ENCODE results near the gene SIAH2. TPM values are rescaled to one million over a fixed set of nuclear protein-coding genes. Genes with fewer than 3 reads are reported as not detected.

SIAH2 gene
- total and polyA plus RNA-seq, 5 experiments from 2014 or later: 10.9 to 20.5 (median 18.4) TPM

DNA sequence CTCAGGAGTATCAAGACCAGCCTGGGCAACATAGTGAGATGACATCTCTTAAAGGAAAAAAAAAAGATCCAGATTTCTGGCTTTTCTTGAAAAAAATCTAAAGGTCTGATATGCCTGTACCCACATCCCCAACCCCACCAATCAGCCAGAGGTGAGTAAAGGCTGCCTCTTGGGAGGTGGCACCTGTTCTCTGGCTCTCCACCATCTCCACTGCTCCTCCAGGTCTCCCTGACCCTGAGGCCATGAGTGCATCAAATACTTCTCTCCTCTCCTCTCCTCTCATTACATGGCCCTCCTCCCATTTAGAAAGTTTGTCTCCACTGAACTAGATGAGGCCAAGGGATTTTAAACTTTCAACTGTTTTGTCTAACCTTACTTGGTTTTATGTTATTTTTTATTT lies 5.2 kb downstream of the SIAH2 start:
- Mint-ChIP-seq H3K9me3 (no peaks in the 10 kb centered on the region), H3K4me1 (peaks cover 25 to 80% (median 65%) of the 10 kb centered on the region in 4 donors), H3K27me3 (no peaks in the 10 kb centered on the region), H3K27ac (peak overlapping the region in 7 of 10 donors; percentile 22 to 71 (median 53)), H3K36me3 (peaks cover 0 to 18% (median 13%) of the 10 kb centered on the region in 3 donors), H3K4me3 (peak overlapping the region in 3 of 10 donors; percentile 22 to 44 (median 38))
- no peak for ATAC-seq
- POLR2A ChIA-PET: no interaction called here
- no peak for DNase-seq

DNA sequence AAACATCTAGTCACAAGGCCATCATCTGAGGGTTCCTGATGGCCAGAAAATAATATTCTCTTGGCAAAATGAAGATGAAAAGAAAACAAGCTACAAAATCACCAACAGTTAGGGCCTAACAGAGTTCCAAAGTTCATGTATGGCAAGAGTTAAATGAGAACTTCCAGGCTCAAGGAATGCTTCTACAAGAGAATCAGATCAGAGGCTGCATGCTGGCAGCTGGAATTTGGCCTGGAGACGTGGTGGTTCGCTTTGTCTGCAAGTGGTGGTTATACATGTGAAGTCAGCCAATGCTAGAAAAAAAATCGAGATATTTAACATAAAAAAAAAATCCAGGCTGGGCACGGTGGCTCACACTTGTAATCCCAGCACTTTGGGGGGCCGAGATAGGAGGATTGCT lies 5.6 kb downstream of the SIAH2 start:
- Mint-ChIP-seq H3K4me1 (peaks cover 28 to 83% (median 69%) of the 10 kb centered on the region in 4 donors), H3K4me3 (no peak overlapping the region), H3K27me3 (no peaks in the 10 kb centered on the region), H3K36me3 (peaks cover 0 to 20% (median 13%) of the 10 kb centered on the region in 3 donors), H3K9me3 (no peaks in the 10 kb centered on the region), H3K27ac (peak overlapping the region in 3 of 10 donors; percentile 5 to 44 (median 21))
- no peak for DNase-seq
- no peak for ATAC-seq
- POLR2A ChIA-PET: no interaction called here

DNA sequence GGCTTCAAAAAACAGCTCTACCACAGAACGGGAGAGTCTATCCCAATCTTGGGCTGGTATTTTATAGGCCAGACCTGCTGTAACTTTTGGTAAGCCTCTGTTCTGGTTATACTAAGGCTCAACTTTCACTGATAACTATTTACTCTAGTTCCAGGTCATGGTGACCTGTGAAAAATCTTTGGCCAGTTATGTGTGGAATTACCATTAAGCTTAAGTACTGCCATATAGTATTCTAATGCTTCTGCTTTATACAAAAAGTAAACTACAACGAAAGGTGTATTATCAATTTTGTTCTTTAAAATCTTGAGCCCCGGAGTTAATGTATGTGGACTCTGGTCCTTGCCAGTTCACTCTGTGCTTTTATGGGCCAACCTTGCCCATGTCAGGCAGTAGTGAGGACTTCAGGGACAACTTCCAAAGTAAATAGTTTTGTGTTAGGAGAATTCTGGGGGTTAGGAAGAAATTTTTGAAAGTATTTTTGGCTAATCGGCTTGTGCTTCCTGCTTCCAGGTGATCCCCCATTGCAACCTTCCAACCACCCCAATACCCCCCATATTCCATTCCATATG lies 6.4 kb downstream of the SIAH2 start:
- Mint-ChIP-seq H3K4me1 (peaks cover 28 to 88% (median 76%) of the 10 kb centered on the region in 4 donors), H3K9me3 (no peaks in the 10 kb centered on the region), H3K27me3 (no peaks in the 10 kb centered on the region), H3K36me3 (peaks cover 0 to 20% (median 13%) of the 10 kb centered on the region in 3 donors), H3K27ac (peak overlapping the region in 2 of 10 donors; percentile 8 to 14), H3K4me3 (no peak overlapping the region)
- no peak for DNase-seq
- POLR2A ChIA-PET: no interaction called here
- ATAC-seq: no peak

- ATAC-seq (no peak), DNase-seq (no peak)
- H3K27ac Mint-ChIP-seq: peak overlapping the region in 1 of 10 donors; percentile 8
- POLR2A ChIA-PET: interaction anchor here (0.6 kb wide), 1 partner anchor 52 kb away, joined by 3 read pairs; the partner anchor contains the start of gene ERICH6
- no peaks in the 10 kb centered on the region for H3K27me3 Mint-ChIP-seq
- no peaks in the 10 kb centered on the region for H3K9me3 Mint-ChIP-seq
- peaks cover 0 to 20% (median 13%) of the 10 kb centered on the region in 3 donors for H3K36me3 Mint-ChIP-seq
- peaks cover 25 to 88% (median 76%) of the 10 kb centered on the region in 4 donors for H3K4me1 Mint-ChIP-seq
- no peak overlapping the region for H3K4me3 Mint-ChIP-seq
Observed at GRCh38 chr3:150755902-150756301, 7.1 kb downstream of the SIAH2 start.

GRCh38 chr3:150754896-150755295 lies 8.1 kb downstream of the SIAH2 start:
- H3K4me3 Mint-ChIP-seq: no peak overlapping the region
- no peaks in the 10 kb centered on the region for H3K27me3 Mint-ChIP-seq
- H3K36me3 Mint-ChIP-seq: peaks cover 0 to 27% (median 13%) of the 10 kb centered on the region in 3 donors
- H3K9me3 Mint-ChIP-seq: no peaks in the 10 kb centered on the region
- peaks cover 18 to 87% (median 75%) of the 10 kb centered on the region in 4 donors for H3K4me1 Mint-ChIP-seq
- POLR2A ChIA-PET: interaction anchor here (0.6 kb wide), 1 partner anchor 274 kb away, joined by 3 read pairs; no protein-coding TSS in a partner anchor
- H3K27ac Mint-ChIP-seq: peak overlapping the region in 3 of 10 donors; percentile 33 to 43 (median 37)
- DNase-seq: no peak
- no peak for ATAC-seq

GRCh38 chr3:150751781-150752263 lies 11.1 kb downstream of the SIAH2 start:
- ATAC-seq: no peak
- peaks cover 25 to 89% (median 71%) of the 10 kb centered on the region in 4 donors for H3K4me1 Mint-ChIP-seq
- POLR2A ChIA-PET: interaction anchor here (1.4 kb wide), 1 partner anchor 10 kb away, joined by 5 read pairs; no protein-coding TSS in a partner anchor
- DNase-seq: no peak
- H3K9me3 Mint-ChIP-seq: no peaks in the 10 kb centered on the region
- no peak overlapping the region for H3K27ac Mint-ChIP-seq
- H3K36me3 Mint-ChIP-seq: peaks cover 0 to 25% (median 13%) of the 10 kb centered on the region in 3 donors
- no peak overlapping the region for H3K4me3 Mint-ChIP-seq
- no peaks in the 10 kb centered on the region for H3K27me3 Mint-ChIP-seq

- ATAC-seq (no peak), DNase-seq (no peak)
- POLR2A ChIA-PET: no interaction called here
- H3K4me3 Mint-ChIP-seq: no peak overlapping the region
- H3K4me1 Mint-ChIP-seq: peaks cover 34 to 90% (median 80%) of the 10 kb centered on the region in 4 donors
- no peaks in the 10 kb centered on the region for H3K27me3 Mint-ChIP-seq
- H3K36me3 Mint-ChIP-seq: peaks cover 0 to 32% (median 4%) of the 10 kb centered on the region in 3 donors
- peak overlapping the region in 1 of 10 donors; percentile 20 for H3K27ac Mint-ChIP-seq
- H3K9me3 Mint-ChIP-seq: no peaks in the 10 kb centered on the region
Observed at GRCh38 chr3:150749255-150749654, 13.7 kb downstream of the SIAH2 start.

- H3K27me3 Mint-ChIP-seq: no peaks in the 10 kb centered on the region
- H3K4me3 Mint-ChIP-seq: no peak overlapping the region
- ATAC-seq (no peak), DNase-seq (no peak)
- no peaks in the 10 kb centered on the region for H3K9me3 Mint-ChIP-seq
- peak overlapping the region in 2 of 10 donors; percentile 6 to 20 for H3K27ac Mint-ChIP-seq
- H3K36me3 Mint-ChIP-seq: peaks cover 0 to 27% (median 0%) of the 10 kb centered on the region in 3 donors
- peaks cover 32 to 89% (median 79%) of the 10 kb centered on the region in 4 donors for H3K4me1 Mint-ChIP-seq
- POLR2A ChIA-PET: interaction anchor here (1.4 kb wide), 1 partner anchor 13 kb away, joined by 5 read pairs; no protein-coding TSS in a partner anchor
Observed at GRCh38 chr3:150748684-150749047, 14.3 kb downstream of the SIAH2 start.

GRCh38 chr3:150747886-150748683 lies 14.9 kb downstream of the SIAH2 start:
- DNase-seq: no peak
- Mint-ChIP-seq H3K4me3 (no peak overlapping the region), H3K27ac (peak overlapping the region in 2 of 10 donors; percentile 19 to 55), H3K36me3 (peaks cover 0 to 29% (median 0%) of the 10 kb centered on the region in 3 donors), H3K27me3 (no peaks in the 10 kb centered on the region), H3K4me1 (peaks cover 32 to 89% (median 76%) of the 10 kb centered on the region in 4 donors), H3K9me3 (no peaks in the 10 kb centered on the region)
- ATAC-seq: no peak
- POLR2A ChIA-PET: interaction anchor here (1.4 kb wide), 1 partner anchor 14 kb away, joined by 5 read pairs; no protein-coding TSS in a partner anchor

- peaks cover 26 to 88% (median 71%) of the 10 kb centered on the region in 4 donors for H3K4me1 Mint-ChIP-seq
- H3K36me3 Mint-ChIP-seq: peaks cover 0 to 33% (median 8%) of the 10 kb centered on the region in 3 donors
- POLR2A ChIA-PET: interaction anchor here (1.0 kb wide), 1 partner anchor 11 kb away, joined by 6 read pairs; no protein-coding TSS in a partner anchor
- no peak overlapping the region for H3K4me3 Mint-ChIP-seq
- ATAC-seq (no peak), DNase-seq (no peak)
- H3K27ac Mint-ChIP-seq: peak overlapping the region in 7 of 10 donors; percentile 20 to 60 (median 46)
- H3K27me3 Mint-ChIP-seq: no peaks in the 10 kb centered on the region
- H3K9me3 Mint-ChIP-seq: no peaks in the 10 kb centered on the region
Observed at GRCh38 chr3:150746791-150747590, 16.0 kb downstream of the SIAH2 start.

DNA sequence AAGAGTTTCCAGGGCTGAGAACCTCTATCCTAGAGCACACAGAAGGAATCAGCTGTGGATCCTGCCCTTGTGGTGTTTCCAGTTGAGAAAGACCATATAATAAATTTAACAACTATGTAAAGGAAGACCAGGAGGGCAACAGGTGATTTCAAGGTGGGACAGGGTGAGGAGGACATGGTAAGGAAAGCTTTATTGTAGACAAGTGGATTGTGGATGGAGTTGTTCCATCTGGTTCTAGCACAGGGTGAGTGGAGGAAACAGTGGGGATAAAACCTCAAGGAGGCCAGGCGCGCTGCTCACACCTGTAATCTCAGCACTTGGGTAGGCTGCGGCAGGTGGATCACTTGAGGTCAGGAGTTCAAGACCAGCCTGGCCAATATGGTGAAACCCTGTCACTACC lies 17.1 kb downstream of the SIAH2 start:
- H3K9me3 Mint-ChIP-seq: no peaks in the 10 kb centered on the region
- H3K4me3 Mint-ChIP-seq: no peak overlapping the region
- POLR2A ChIA-PET: interaction anchor here (1.4 kb wide), 1 partner anchor 17 kb away, joined by 3 read pairs; the partner anchor contains the start of gene SIAH2
- H3K27me3 Mint-ChIP-seq: no peaks in the 10 kb centered on the region
- peak overlapping the region in 7 of 10 donors; percentile 21 to 84 (median 40) for H3K27ac Mint-ChIP-seq
- ATAC-seq: no peak
- peaks cover 0 to 42% (median 12%) of the 10 kb centered on the region in 3 donors for H3K36me3 Mint-ChIP-seq
- peaks cover 26 to 85% (median 62%) of the 10 kb centered on the region in 4 donors for H3K4me1 Mint-ChIP-seq
- no peak for DNase-seq

DNA sequence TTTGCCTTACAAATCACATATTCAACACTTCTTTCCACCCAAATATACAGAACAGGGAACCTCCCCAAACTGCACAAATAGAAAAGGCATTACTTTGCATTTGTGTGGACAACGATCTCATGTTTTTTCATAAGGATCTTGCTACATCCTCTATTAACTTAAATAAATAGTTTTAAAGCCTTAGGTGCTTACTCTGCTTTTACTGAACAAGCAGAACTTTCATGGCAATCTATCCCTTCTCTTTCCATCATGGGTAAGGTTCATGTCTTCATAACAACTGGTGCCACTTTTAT lies 18.1 kb downstream of the SIAH2 start:
- H3K9me3 Mint-ChIP-seq: no peaks in the 10 kb centered on the region
- POLR2A ChIA-PET: no interaction called here

More for the DNA sequence above, 18.1 kb downstream of the SIAH2 start:
- Mint-ChIP-seq H3K36me3 (peaks cover 0 to 40% (median 12%) of the 10 kb centered on the region in 3 donors), H3K27ac (peak overlapping the region in 4 of 10 donors; percentile 34 to 52 (median 46)), H3K4me3 (no peak overlapping the region), H3K27me3 (no peaks in the 10 kb centered on the region), H3K4me1 (peaks cover 26 to 87% (median 60%) of the 10 kb centered on the region in 4 donors)
- no peak for DNase-seq
- ATAC-seq: no peak
